Nephron progenitor cell (in vitro differentiated cells): Measurements from ENCODE around the gene KCNK13.
A peak's percentile ranks its signal among the peaks of the same experiment; 100 is the strongest.
"Not testable (repeated sequence)": the region's sequence is repeated elsewhere in the genome, so short reads cannot be mapped to it uniquely, and the experiment has no call there.

ENCODE experiments used
- DNase-seq: peaks from one replicate; pipeline ENCODE4 v3.0.0; 2021
- H3K27ac Mint-ChIP-seq: 2 replicates; pipeline ENCODE4 v1.8.0; 2021; ENCODE audit warnings: mild to moderate bottlenecking, moderate library complexity, mixed read lengths
- H3K27me3 Mint-ChIP-seq: 2 replicates; pipeline ENCODE4 v1.8.0; 2021; ENCODE audit warnings: mild to moderate bottlenecking, low read depth, mixed read lengths; ENCODE audit not compliant: poor library complexity
- H3K36me3 Mint-ChIP-seq: 2 replicates; pipeline ENCODE4 v1.8.0; 2021; ENCODE audit warnings: low read depth, mixed read lengths
- H3K4me1 Mint-ChIP-seq: 2 replicates; pipeline ENCODE4 v1.8.0; 2021; ENCODE audit warnings: mixed read lengths
- H3K4me3 Mint-ChIP-seq: 2 replicates; pipeline ENCODE4 v1.8.0; 2021; ENCODE audit warnings: mild to moderate bottlenecking, moderate library complexity, mixed read lengths
- H3K9me3 Mint-ChIP-seq: 2 replicates; pipeline ENCODE4 v1.8.0; 2021; ENCODE audit warnings: mild to moderate bottlenecking, moderate library complexity, mixed read lengths
- CTCF ChIP-seq: fragments of 200-600 bp; sonication (generic); IDR thresholded peaks from 2 replicates; pipeline ENCODE4 v1.5.0; 2021; ENCODE audit warnings: antibody characterized with exemption

Gene KCNK13

GRCh38 chr14:90062822-90063539, 1.2 kb downstream of the KCNK13 start:
- H3K4me3 Mint-ChIP-seq, result peak overlapping the region; percentile 78
- H3K36me3 Mint-ChIP-seq, result no peaks in the 10 kb centered on the region
- peaks cover 97% of the 10 kb centered on the region for H3K27me3 Mint-ChIP-seq
- no peak for TF ChIP-seq CTCF
- no peak for DNase-seq
- no peak overlapping the region for H3K27ac Mint-ChIP-seq
- H3K4me1 Mint-ChIP-seq, result peaks cover 18% of the 10 kb centered on the region
- H3K9me3 Mint-ChIP-seq, result peaks cover 14% of the 10 kb centered on the region

GRCh38 chr14:90072350-90072749, 10.6 kb downstream of the KCNK13 start:
- H3K4me3 Mint-ChIP-seq, result no peak overlapping the region
- H3K4me1 Mint-ChIP-seq, result no peaks in the 10 kb centered on the region
- H3K27ac Mint-ChIP-seq, result no peak overlapping the region
- no peak for TF ChIP-seq CTCF
- H3K9me3 Mint-ChIP-seq, result no peaks in the 10 kb centered on the region
- no peak for DNase-seq
- H3K36me3 Mint-ChIP-seq, result no peaks in the 10 kb centered on the region
- peaks cover 61% of the 10 kb centered on the region for H3K27me3 Mint-ChIP-seq

DNA sequence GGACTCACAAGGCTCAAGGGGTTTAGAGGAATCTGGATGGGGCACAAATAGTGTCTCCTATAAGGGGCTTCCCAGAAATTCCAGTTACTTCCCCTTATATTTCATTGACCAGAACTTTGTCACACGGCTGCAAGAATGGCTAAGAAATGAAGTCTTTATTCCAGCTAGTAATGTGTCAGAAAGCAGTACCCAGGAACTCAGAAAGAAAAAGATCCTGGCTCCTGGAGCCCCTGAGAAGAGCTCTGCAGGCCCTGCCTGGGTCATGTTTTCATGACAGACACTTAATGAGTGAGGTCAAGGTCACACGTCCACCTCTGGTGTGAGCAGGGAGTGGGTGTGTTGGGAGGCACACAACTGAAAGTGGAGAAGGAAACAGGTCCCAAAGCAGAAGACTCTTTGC, 17.8 kb downstream of the KCNK13 start:
- no peak for TF ChIP-seq CTCF
- H3K4me3 Mint-ChIP-seq, result no peak overlapping the region

DNA sequence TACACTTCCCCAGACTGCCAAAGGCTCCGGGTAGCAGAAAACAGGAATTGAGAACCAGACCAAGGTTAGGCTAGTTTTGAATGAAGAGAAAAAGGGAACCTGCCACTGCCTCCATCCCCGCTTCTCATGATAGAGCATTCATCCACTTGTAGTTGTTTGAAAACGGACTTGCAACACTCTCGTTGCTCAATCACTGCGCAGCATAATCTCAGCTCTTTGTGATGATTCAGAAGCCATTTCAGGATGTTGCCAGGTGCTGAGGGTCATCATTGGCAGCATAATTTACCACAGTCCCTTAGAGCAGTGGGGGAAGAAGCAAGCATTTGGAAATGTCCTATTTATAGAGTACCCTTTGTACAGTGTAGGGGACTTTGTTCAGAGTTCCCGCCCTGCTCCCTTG, 25.6 kb downstream of the KCNK13 start:
- Mint-ChIP-seq H3K27me3 (peaks cover 21% of the 10 kb centered on the region), H3K9me3 (peaks cover 18% of the 10 kb centered on the region), H3K27ac (no peak overlapping the region), H3K4me1 (no peaks in the 10 kb centered on the region), H3K4me3 (no peak overlapping the region), H3K36me3 (no peaks in the 10 kb centered on the region)
- DNase-seq, result no peak
- TF ChIP-seq CTCF, result no peak

More for the DNA sequence above, 17.8 kb downstream of the KCNK13 start:
- Mint-ChIP-seq H3K9me3 (no peaks in the 10 kb centered on the region), H3K36me3 (no peaks in the 10 kb centered on the region), H3K27ac (no peak overlapping the region), H3K27me3 (peaks cover 48% of the 10 kb centered on the region), H3K4me1 (no peaks in the 10 kb centered on the region)
- no peak for DNase-seq

DNA sequence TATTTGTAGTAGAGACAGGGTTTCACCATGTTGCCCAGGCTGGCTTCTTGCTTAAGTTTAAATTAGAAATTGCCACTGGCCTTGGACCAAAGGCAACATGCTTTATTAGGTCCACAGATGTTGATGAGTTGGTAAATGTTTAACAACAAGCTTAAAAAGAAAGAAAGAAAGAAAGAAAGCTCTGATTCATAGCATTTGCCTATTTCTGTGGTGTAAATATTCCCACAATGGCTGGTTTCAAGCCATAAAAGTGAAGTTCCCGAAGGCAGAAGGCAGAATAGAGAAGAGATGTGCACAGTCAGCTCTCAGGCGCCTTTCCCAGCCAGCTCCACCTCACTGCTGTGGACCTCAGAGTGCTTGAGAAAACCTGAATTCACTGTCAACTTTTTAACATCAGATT, 26.4 kb downstream of the KCNK13 start:
- Mint-ChIP-seq H3K27me3 (peaks cover 24% of the 10 kb centered on the region), H3K27ac (no peak overlapping the region), H3K36me3 (no peaks in the 10 kb centered on the region), H3K4me1 (no peaks in the 10 kb centered on the region), H3K4me3 (no peak overlapping the region), H3K9me3 (peaks cover 18% of the 10 kb centered on the region)
- TF ChIP-seq CTCF, result no peak
- DNase-seq, result no peak

GRCh38 chr14:90089486-90089885, 27.7 kb downstream of the KCNK13 start:
- peaks cover 26% of the 10 kb centered on the region for H3K27me3 Mint-ChIP-seq
- not testable (repeated sequence) for DNase-seq, H3K36me3 Mint-ChIP-seq, H3K4me1 Mint-ChIP-seq, H3K4me3 Mint-ChIP-seq, H3K27ac Mint-ChIP-seq
- peaks cover 18% of the 10 kb centered on the region for H3K9me3 Mint-ChIP-seq
